IMR-90 (cell line): Measurements from ENCODE around the gene SLC12A8. TPM values are rescaled to one million over a fixed set of nuclear protein-coding genes. Genes with fewer than 3 reads are reported as not detected.

Experiments
- ATAC-seq: fragments of 200-7000 bp; cut with Tn5 transposase; 2 replicates; pipeline ENCODE4 v1.9.1; 2020; ENCODE audit warnings: low read depth, mild to moderate bottlenecking, moderate library complexity
- BruUV-seq: library from RNA; stranded (reverse); fragments of 400-500 nt; replicated peaks from 2 replicates; lab custom pipeline; 2021; lab: Mats Ljungman, UMichigan
- CTCF ChIA-PET: fragments of 300-600 bp; formaldehyde crosslinking; extraction: SDS; loops from one replicate; lab custom pipeline; 2021; ENCODE audit warnings: antibody characterized with exemption; lab: Yijun Ruan, JAX
- POLR2A ChIA-PET: fragments of 300-600 bp; sonication (Branson Sonifier 250); formaldehyde crosslinking; loops from one replicate; lab custom pipeline; 2022; ENCODE audit warnings: antibody characterized with exemption; ENCODE audit not compliant: unreplicated experiment; lab: Charles Lee
- DNase-seq: peaks from one replicate; pipeline ENCODE4 v3.0.0; 2013
- H2AFZ ChIP-seq: replicated peaks from 2 replicates; pipeline ENCODE3; 2013; ENCODE audit warnings: low read length, mild to moderate bottlenecking; ENCODE audit not compliant: poor library complexity
- H2AK5ac ChIP-seq: 2 replicates; pipeline ENCODE4 v1.6.1; 2013; ENCODE audit warnings: low read depth, low read length, inconsistent platforms
- H2AK9ac ChIP-seq: replicated peaks from 2 replicates; pipeline ENCODE3; 2013; ENCODE audit warnings: mild to moderate bottlenecking, low read depth, low read length, moderate library complexity; ENCODE audit not compliant: poor library complexity
- H2BK120ac ChIP-seq: 2 replicates; pipeline ENCODE4 v1.6.1; 2013; ENCODE audit warnings: low read depth, low read length, inconsistent platforms
- H2BK15ac ChIP-seq: 3 replicates; pipeline ENCODE4 v1.6.1; 2013; ENCODE audit warnings: low read depth, low read length, inconsistent platforms
- H2BK20ac ChIP-seq: 2 replicates; pipeline ENCODE4 v1.6.1; 2013; ENCODE audit warnings: low read depth, mild to moderate bottlenecking, inconsistent platforms, low read length, moderate library complexity
- H2BK5ac ChIP-seq: 2 replicates; pipeline ENCODE4 v1.6.1; 2013; ENCODE audit warnings: mild to moderate bottlenecking, low read depth, low read length, inconsistent platforms; ENCODE audit not compliant: poor library complexity, severe bottlenecking
- H3K14ac ChIP-seq: replicated peaks from 2 replicates; pipeline ENCODE4 v1.6.1; 2013; ENCODE audit warnings: low read depth, low read length, inconsistent platforms
- H3K18ac ChIP-seq: 2 replicates; pipeline ENCODE4 v1.6.1; 2013; ENCODE audit warnings: low read depth, low read length, control low read depth
- H3K23ac ChIP-seq: 2 replicates; pipeline ENCODE4 v1.6.1; 2013; ENCODE audit warnings: low read depth, low read length, inconsistent platforms
- H3K27ac ChIP-seq: 2 replicates; pipeline ENCODE4 v1.5.1; 2013; ENCODE audit warnings: mild to moderate bottlenecking, control low read depth, low read length; ENCODE audit not compliant: insufficient read depth
- H3K27me3 ChIP-seq: 2 replicates; pipeline ENCODE4 v1.6.1; 2013; ENCODE audit warnings: low read length; ENCODE audit not compliant: control insufficient read depth, insufficient read depth
- H3K36me3 ChIP-seq: 2 replicates; pipeline ENCODE4 v1.6.1; 2013; ENCODE audit warnings: low read length, mixed read lengths; ENCODE audit not compliant: control insufficient read depth, insufficient read depth
- H3K4ac ChIP-seq: 2 replicates; pipeline ENCODE4 v1.6.1; 2013; ENCODE audit warnings: low read depth, low read length, inconsistent platforms
- H3K4me1 ChIP-seq: 2 replicates; pipeline ENCODE4 v1.6.1; 2013; ENCODE audit warnings: low read length, mixed read lengths; ENCODE audit not compliant: control insufficient read depth, insufficient read depth
- H3K4me2 ChIP-seq: 2 replicates; pipeline ENCODE4 v1.6.1; 2013; ENCODE audit warnings: low read depth, mild to moderate bottlenecking, control low read depth, low read length, moderate library complexity
- H3K4me3 ChIP-seq: 2 replicates; pipeline ENCODE4 v1.5.1; 2013; ENCODE audit warnings: low read depth, mild to moderate bottlenecking, control low read depth, low read length, moderate library complexity; ENCODE audit not compliant: insufficient read depth
- H3K56ac ChIP-seq: 2 replicates; pipeline ENCODE4 v1.6.1; 2013; ENCODE audit warnings: low read length, inconsistent platforms; ENCODE audit not compliant: insufficient read depth; ENCODE audit errors: extremely low read depth
- H3K79me1 ChIP-seq, 2 experiments: 2 replicates each; pipeline ENCODE4 v1.6.1; 2013; ENCODE audit warnings: low read length in 2 of 2, inconsistent platforms in 1 of 2, low read depth in 1 of 2
- H3K9ac ChIP-seq: 2 replicates; pipeline ENCODE4 v1.6.1; 2013; ENCODE audit warnings: low read depth, low read length, control low read depth
- H3K9me1 ChIP-seq: 2 replicates; pipeline ENCODE4 v1.6.1; 2013; ENCODE audit warnings: low read length, inconsistent platforms; ENCODE audit not compliant: insufficient read depth
- H3K9me3 ChIP-seq: 2 replicates; pipeline ENCODE4 v1.6.1; 2013; ENCODE audit warnings: low read length; ENCODE audit not compliant: control insufficient read depth, insufficient read depth
- H4K20me1 ChIP-seq: 2 replicates; pipeline ENCODE4 v1.6.1; 2013; ENCODE audit warnings: low read length, inconsistent platforms; ENCODE audit not compliant: insufficient read depth
- H4K5ac ChIP-seq: 2 replicates; pipeline ENCODE4 v1.6.1; 2013; ENCODE audit warnings: mild to moderate bottlenecking, low read depth, low read length, control low read depth
- H4K8ac ChIP-seq, 2 experiments: 2 replicates each; pipeline ENCODE4 v1.6.1; 2013; ENCODE audit warnings: low read depth in 2 of 2, low read length in 2 of 2, control low read depth in 1 of 2, inconsistent platforms in 1 of 2
- H4K91ac ChIP-seq: 2 replicates; pipeline ENCODE4 v1.6.1; 2013; ENCODE audit warnings: low read depth, low read length, inconsistent platforms; ENCODE audit not compliant: insufficient read depth
- POLR2A ChIP-seq: IDR thresholded peaks from 2 replicates; pipeline ENCODE4 v1.6.1; 2012; ENCODE audit warnings: mild to moderate bottlenecking, low read depth, low read length
- RFX5 ChIP-seq: IDR thresholded peaks from 2 replicates; pipeline ENCODE4 v1.8.0; 2012; ENCODE audit warnings: low read depth, mild to moderate bottlenecking, low read length, moderate library complexity
- dilution Hi-C: fragments of 300-500 bp; cut with HindIII; formaldehyde crosslinking; loops from one replicate; pipeline ENCODE4 v1.14.3; 2018; ENCODE audit warnings: low sequenced_read_pairs; ENCODE audit not compliant: unreplicated experiment
- in situ Hi-C: fragments of 300-500 bp; cut with MboI; formaldehyde crosslinking; loops from 3 replicates; pipeline ENCODE4 v1.14.3; 2019; ENCODE audit warnings: low sequenced_read_pairs, inconsistent platforms, mixed read lengths
- intact Hi-C: fragments of 100-400 bp; cut with micrococcal nuclease; formaldehyde crosslinking; loops from 2 replicates; pipeline ENCODE4 v1.10.0; 2022
- polyA plus RNA-seq, 3 experiments: library from polyadenylated mRNA; depleted of rRNA; stranded (reverse); fragments of >200 nt; gene quantifications; 2 replicates each; pipeline ENCODE4 v1.2.3, GENCODE V29; 2012; ENCODE audit warnings: low replicate concordance in 1 of 3
- total RNA-seq: library from RNA; depleted of rRNA; stranded (reverse); fragments of >200 nt; gene quantifications from 2 replicates; pipeline ENCODE4 v1.2.3, GENCODE V29; 2012
- TF ChIP-seq, protein P1 (sequence below): fragments of 150-350 bp; IDR thresholded peaks from 2 replicates; pipeline ENCODE4 v1.6.1; 2017; ENCODE audit warnings: mild to moderate bottlenecking, antibody characterized with exemption, low read length, low read depth

Gene SLC12A8
- total and polyA plus RNA-seq, 2 of the 4 experiments (the other 2 are of a cell fraction), result 2.2 to 4.3 TPM

DNA sequence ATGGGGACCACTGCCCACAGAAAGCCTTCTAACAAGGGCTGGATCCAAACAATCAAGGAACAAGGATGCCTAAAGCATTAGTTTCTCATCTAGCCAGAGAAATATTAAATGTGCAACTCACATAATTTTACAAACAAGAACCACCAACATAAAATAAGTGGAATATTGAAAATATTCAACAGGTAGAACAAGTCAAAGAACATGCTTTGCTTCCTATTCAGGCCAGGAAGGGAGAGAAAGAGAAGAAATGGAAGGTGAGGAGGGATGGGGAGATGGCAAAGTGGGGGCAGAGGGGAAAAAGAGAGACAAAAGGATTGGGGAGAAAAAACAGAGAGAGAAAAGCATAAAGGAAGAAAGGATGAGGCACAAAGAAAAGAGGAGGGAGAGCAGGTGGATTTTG lies 63.1 kb downstream of the SLC12A8 start:
- no TSS peak for BruUV-seq
- no peak overlapping the region; the same call in 1 of the 2 replicates for H3K18ac ChIP-seq
- H4K5ac ChIP-seq, result no peak overlapping the region
- ATAC-seq (no peak), DNase-seq (no peak)
- in situ Hi-C loops, result no loop called here
- peak overlapping the region; percentile 56 for H4K91ac ChIP-seq
- 0 out of 2 replicates have a peak overlapping the region, but pooled peaks have one; percentile 0 for H3K14ac ChIP-seq
- no peaks in the 10 kb centered on the region for H3K79me1 ChIP-seq
- dilution Hi-C loops, result no loop called here
- no peak overlapping the region for H3K4me2 ChIP-seq
- no peak overlapping the region for H2AK9ac ChIP-seq
- no peak overlapping the region for H3K9ac ChIP-seq
- H4K8ac ChIP-seq, result no peak overlapping the region
- no peak overlapping the region for H2BK15ac ChIP-seq
- intact Hi-C loops, result no loop called here
- H3K27me3 ChIP-seq, result no peaks in the 10 kb centered on the region
- no peaks in the 10 kb centered on the region for H4K20me1 ChIP-seq
- no peak overlapping the region for H3K27ac ChIP-seq
- peak overlapping the region; percentile 79 for H3K4ac ChIP-seq
- ChIA-PET CTCF (no interaction called here), POLR2A (no interaction called here)
- H3K23ac ChIP-seq, result no peak overlapping the region
- no peak overlapping the region for H2BK5ac ChIP-seq
- no peak overlapping the region for H3K4me3 ChIP-seq
- H3K9me3 ChIP-seq, result no peaks in the 10 kb centered on the region
- no peaks in the 10 kb centered on the region for H3K36me3 ChIP-seq
- peak overlapping the region; percentile 65; the same call in 1 of the 2 replicates for H2AK5ac ChIP-seq
- H3K4me1 ChIP-seq, result peaks cover 13% of the 10 kb centered on the region
- peak overlapping the region; percentile 87 for H2BK20ac ChIP-seq
- H2AFZ ChIP-seq, result peak overlapping the region; percentile 84
- H2BK120ac ChIP-seq, result peak overlapping the region; percentile 81
- no peak overlapping the region for H3K56ac ChIP-seq
- no peak for TF ChIP-seq RFX5
- no peak for TF ChIP-seq POLR2A
- TF ChIP-seq, protein P1, sequence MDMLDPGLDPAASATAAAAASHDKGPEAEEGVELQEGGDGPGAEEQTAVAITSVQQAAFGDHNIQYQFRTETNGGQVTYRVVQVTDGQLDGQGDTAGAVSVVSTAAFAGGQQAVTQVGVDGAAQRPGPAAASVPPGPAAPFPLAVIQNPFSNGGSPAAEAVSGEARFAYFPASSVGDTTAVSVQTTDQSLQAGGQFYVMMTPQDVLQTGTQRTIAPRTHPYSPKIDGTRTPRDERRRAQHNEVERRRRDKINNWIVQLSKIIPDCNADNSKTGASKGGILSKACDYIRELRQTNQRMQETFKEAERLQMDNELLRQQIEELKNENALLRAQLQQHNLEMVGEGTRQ, result no peak
- H3K9me1 ChIP-seq, result peaks cover 18% of the 10 kb centered on the region
